LNCAP (cell line): ENCODE results near the gene YBX1.
A peak's percentile ranks its signal among the peaks of the same experiment; 100 is the strongest.

ENCODE experiments used
- CTCF ChIP-seq: fragments of 450-650 bp; IDR thresholded peaks from 2 replicates; pipeline ENCODE4 v1.5.1; 2017; ENCODE audit warnings: mild to moderate bottlenecking

The YBX1 gene

GRCh38 chr1:42743317-42744147, 61.3 kb downstream of the YBX1 start:
- TF ChIP-seq CTCF = no peak

- no peak for TF ChIP-seq CTCF
Observed at GRCh38 chr1:42744148-42744413, 61.9 kb downstream of the YBX1 start.

GRCh38 chr1:42745851-42746250, 63.6 kb downstream of the YBX1 start:
- no peak for TF ChIP-seq CTCF

- no peak for TF ChIP-seq CTCF
Observed at GRCh38 chr1:42746436-42747105, 64.4 kb downstream of the YBX1 start.

- TF ChIP-seq CTCF = peak; percentile 56
Observed at GRCh38 chr1:42747125-42747524, 64.9 kb downstream of the YBX1 start.

GRCh38 chr1:42748021-42748420, 65.8 kb downstream of the YBX1 start:
- no peak for TF ChIP-seq CTCF

- TF ChIP-seq CTCF = no peak
Observed at GRCh38 chr1:42748461-42749410, 66.5 kb downstream of the YBX1 start.
